MV-4-11 (cell line): Measurements from ENCODE around the gene CALB2.

Experiments used
- DNase-seq: peaks from one replicate; lab custom pipeline; 2025; lab: John Stamatoyannopoulos, UW

The CALB2 gene

DNA sequence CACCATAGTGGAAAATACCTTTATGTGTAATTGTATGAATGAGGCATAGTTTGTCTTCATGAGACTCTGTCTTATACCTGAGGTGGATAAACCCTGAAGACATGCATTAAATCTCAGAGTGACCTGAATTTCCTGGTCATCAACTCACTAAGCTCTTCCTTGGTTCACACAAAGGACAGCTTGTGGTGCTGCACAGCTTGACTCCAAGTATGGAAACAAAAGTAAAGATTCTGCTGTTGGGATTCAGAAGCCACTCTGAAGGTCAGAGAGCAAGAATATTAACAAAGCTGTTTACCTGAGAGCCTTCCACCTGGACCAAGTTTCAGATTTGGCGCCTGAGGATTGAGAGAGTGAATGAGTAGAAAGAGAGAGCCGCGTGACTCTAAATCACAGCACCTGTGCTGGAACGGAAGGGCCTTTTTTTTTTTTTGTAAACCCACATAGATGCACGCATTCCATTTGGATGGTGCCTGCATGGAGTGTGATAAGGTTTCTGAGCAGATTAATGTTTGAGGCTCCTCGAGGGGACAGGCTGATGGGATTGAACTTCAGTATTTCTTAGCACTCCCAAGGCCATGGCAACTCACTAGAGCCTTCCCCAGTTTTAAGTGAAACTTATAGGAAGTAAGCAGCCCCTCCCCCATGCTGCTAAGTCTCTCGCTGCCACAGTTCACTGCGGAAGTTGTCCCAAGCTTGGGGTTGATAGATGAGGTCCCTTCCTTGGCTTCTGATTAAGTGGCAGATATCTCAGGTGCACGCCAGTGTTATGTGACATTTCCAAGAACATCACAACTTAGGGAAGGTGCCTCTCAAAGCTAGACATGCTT lies 28.7 kb downstream of the CALB2 start:
- no peak for DNase-seq

GRCh38 chr16:71389330-71389729 lies 30.8 kb downstream of the CALB2 start:
- DNase-seq = no peak

- no peak for DNase-seq
Measured at GRCh38 chr16:71396594-71396993, 38.1 kb downstream of the CALB2 start.

DNA sequence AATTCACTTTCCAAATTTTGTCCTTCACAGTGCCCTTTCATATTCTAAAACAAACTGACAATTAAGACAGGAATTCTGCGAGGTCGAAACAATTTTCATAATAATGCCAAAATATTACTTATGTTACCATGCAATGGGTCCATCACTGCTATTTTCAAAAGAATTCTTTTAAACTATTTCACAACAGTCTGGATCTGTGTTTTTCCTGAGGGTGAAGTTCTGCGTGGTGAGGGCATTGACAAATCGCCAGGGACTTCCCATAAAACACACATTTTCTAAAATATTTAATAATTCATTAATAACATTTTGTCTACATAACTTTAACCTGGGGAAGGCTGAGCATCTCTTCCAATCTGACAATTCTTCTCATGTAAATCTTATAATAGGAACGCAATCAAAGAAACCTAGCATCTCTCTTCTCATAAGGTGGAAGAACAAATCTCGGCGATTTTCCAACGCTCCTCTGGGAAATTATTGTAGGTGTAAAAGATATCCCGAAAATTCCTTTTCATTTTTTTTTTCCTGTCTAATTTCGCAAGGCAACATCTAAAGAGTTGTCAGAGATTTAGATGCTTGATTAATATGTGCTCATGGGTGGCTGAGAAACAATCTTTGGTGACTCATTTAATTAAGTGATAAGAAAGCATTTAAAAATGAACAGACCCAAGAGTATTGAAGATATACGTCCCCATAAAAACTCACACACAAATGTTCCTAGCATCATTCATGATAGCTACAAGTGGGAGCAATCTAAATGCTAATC lies 41.5 kb downstream of the CALB2 start:
- DNase-seq = no peak

- DNase-seq = no peak
Measured at GRCh38 chr16:71402007-71402406, 43.5 kb downstream of the CALB2 start.

DNA sequence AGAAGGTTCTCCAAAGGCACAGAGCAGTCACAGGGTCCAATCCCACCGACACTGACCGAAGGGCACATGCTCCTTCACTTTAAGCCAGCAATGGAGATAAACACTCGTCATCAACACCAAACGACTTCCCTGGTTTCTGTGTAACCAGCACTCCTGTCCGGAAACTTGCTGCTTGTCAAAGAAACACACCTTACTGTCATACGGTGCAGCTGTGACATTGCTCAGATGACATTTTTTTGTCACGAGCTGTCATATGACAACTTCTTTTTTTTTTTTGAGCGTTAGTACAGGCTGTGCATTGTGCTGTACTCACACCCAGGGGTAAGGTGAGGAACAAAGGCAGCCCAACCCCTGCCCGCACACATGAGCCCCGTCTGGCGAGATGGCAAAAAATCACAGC lies 44.2 kb downstream of the CALB2 start:
- no peak for DNase-seq

- no peak for DNase-seq
Measured at GRCh38 chr16:71404364-71404763, 45.8 kb downstream of the CALB2 start.

DNA sequence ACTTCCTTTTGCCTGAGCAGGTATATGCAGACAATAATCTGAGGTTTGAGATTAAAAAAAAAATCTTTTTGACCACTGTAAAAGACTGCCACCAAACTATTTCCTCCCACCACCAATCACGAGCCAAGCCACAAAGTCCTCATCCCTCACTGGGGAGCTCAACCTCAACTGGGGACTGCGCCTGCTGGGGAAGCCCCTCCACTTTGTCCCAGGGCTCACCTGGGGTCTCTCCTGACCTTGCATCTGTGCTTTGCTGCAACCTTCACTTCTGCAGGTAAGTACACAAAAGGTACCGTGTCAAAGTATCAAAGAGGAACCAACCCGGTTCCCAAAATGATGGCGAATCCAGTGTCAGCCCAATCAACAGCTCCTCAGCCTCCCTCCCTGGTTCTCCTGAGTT lies 47.8 kb downstream of the CALB2 start:
- no peak for DNase-seq

GRCh38 chr16:71406724-71407123 lies 48.2 kb downstream of the CALB2 start:
- DNase-seq = peak; percentile 6

- DNase-seq = peak; percentile 72
Measured at GRCh38 chr16:71407731-71408130, 49.2 kb downstream of the CALB2 start.

- no peak for DNase-seq
Measured at GRCh38 chr16:71408536-71408935, 50.0 kb downstream of the CALB2 start.

- no peak for DNase-seq
Measured at GRCh38 chr16:71409011-71409775, 50.7 kb downstream of the CALB2 start.

GRCh38 chr16:71410146-71410545 lies 51.6 kb downstream of the CALB2 start:
- DNase-seq = no peak

DNA sequence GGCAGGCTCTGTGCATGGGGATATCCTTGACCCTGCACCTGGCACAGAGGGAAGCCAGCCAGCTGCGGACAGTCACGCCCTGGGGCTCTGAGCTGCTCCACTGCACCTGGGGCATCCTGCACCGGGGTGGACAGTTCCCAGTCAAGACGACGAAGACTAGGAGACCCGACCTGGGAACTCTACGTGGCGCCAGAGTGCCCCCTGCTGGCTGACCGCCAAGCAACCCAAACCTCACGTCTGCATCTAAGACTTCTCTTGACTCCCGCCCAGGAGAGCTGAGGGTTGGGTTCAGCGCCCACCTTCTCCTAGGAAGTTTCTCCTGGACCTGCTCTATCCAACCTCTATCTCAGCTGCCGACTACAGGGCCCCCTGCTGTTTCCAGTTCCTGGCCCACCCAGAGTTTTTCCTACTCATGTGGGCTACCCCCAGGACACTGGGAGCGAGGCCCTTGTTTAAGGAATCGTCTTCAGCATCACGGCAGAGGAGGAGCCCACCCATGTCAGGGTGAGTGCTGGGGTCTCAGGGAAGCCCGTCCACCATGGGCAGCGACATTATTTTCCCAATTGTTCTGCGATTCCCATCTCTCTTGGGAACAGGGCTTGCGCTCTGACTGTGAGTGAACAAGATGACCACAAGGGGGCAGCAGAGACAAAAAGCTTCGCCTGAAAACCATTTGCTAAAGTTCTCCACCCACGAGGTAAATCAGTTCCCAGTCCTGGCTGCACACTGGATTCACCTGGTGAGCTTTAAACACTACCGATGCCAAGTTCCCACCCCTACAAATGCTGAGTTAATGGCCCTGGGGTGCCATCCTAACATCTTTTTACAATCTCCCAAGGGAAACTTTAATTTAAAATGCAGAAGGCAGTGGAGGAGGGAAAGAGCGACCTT lies 54.0 kb downstream of the CALB2 start:
- peak; percentile 37 for DNase-seq

DNA sequence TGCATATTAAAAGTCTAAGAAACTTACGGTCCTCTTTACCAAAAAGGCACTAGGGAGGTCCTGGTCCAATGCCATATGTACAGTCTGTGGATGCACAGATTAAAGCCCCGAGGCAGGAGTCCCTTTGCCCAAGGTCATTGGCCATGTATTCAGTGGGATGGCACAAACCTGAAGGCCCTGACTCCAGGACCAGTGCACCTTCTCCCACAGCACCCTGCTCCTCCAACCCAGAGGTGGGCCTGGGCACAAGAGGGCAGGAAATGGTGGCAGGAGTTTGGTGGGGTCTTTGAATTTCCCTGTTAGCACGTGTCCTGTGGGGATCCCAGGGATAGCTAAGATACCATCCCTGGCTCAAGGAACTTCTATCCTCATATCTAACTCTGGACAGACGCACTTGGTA lies 54.8 kb downstream of the CALB2 start:
- no peak for DNase-seq

GRCh38 chr16:71414038-71414437 lies 55.5 kb downstream of the CALB2 start:
- no peak for DNase-seq

DNA sequence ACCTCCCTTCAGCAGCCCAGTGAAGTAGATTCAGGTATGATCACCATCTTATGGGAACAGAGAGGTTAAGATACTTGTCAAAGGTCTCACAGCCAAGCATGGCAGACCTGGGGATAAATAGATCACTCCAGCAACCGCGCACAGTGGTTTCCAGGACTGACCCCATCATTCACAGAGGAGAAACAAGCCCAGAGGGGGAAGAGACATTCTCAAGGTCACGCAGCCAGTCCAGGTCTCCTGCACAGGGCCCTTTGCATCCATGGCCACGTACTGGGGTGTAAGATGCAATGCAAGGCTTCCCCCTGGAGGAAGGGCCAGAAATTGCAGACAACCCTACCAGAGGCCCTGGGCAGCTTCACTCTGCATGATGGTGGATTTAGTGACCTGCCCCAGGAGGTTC lies 63.4 kb downstream of the CALB2 start:
- DNase-seq = peak; percentile 4

GRCh38 chr16:71423016-71423415 lies 64.5 kb downstream of the CALB2 start:
- DNase-seq = no peak

- no peak for DNase-seq
Measured at GRCh38 chr16:71423865-71424264, 65.3 kb downstream of the CALB2 start.

GRCh38 chr16:71424626-71425025 lies 66.1 kb downstream of the CALB2 start:
- DNase-seq = no peak

DNA sequence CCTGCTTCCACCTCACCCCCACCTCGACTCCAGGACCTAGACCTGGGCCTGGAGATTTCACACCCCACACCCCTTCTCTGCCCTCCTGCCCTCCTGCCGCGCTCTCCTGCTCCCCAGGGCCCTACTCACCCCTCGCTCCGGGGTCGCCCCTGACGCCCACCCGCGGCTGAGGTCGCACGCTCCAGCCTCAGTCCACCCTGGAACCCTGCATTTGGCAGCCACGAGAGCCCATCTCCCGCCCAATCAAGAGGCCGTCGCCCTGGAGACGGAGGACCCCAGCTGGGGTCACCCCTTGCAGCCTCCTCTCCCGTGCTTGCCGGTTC lies 67.2 kb downstream of the CALB2 start:
- DNase-seq = no peak
